Muscle of arm (tissue), 12 donors: ENCODE data around the gene KCNIP4. TPM values are rescaled to one million over a fixed set of nuclear protein-coding genes. Genes with fewer than 3 reads are reported as not detected.

Experiments
- DNase-seq: peaks from one replicate; pipeline ENCODE4 v3.0.0-alpha.2; 2013
- polyA plus RNA-seq, 12 donors: library from polyadenylated mRNA; unstranded; fragments of 120-200 nt; gene quantifications; one replicate each; pipeline ENCODE4 v1.2.1, GENCODE V29; 2013; ENCODE audit not compliant: insufficient read length in 12 of 12

The KCNIP4 gene
- polyA plus RNA-seq, 12 donors = 1.3 to 3.3 (median 2.2) TPM; not detected in 2

DNA sequence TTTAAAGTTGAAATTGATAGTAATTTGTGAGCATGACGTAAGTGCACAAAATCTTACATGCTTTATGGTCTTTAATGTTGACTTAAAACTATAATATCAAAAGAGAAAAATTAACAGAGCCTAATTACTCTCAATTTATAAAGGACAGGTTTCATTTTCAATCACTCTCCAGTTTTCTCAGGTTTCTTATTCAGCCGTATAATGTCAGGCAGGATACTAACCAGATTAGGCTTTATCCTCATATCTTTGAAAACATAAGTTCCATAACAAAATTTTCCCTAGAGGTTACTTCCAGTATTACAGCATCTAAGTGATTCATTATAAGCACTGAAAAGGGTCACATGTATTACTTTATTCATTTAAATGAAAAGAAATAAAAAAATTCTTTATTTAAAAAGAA, 756.2 kb downstream of the KCNIP4 start:
- DNase-seq = no peak

DNA sequence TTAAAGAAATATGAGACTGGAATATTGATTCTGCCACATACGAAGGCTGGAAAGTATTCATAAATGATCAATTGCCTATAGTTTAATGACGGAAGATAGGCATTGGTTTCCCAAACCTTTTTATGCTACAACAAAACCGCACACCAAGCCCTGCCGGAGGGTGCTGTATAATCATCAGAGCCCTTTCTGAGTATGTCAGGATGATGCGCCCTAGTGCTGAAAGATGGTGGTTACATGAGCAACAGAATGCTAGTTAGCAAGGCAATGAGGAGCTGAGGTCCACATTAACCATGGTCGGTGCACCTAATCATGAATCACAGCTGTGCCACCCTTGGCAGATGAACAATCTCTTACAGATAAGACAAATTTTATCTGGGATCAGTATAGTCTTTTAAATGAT, 757.3 kb downstream of the KCNIP4 start:
- no peak for DNase-seq

DNA sequence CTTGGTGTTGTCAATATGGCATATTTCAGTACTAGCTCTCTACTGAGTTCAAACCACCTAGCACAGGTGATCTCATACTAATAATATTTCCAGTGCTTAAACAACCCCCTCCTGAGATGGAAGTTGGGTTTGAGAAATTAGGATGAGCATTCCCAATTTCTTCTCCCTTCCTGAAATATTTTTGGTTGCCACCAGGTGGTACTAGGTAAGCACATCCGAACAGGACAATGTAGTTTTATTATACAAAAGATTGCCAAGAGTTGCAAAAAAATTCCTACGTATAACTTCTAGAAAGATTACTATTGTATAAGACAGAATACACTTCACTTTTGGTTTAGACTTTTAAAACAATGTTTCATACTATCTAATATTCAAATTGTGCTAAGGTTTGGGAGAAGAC, 763.8 kb downstream of the KCNIP4 start:
- DNase-seq = no peak

DNA sequence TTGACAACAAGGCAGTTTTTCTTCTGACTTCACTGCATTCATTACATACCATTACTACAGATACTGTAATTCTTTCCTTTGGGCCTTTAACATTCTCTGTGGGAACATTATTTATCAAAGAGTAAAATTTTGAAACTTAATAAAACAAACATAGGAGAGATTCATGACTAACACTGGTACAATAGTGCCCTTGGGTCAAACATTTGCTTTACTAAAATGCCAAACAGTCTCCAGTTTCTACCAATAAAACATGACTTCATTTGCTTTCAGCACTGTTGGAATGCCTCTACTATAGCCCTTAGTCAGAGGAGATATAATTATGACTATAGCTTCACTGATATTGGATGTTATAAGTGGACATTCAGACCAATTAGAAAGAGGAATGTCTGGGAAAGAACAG, 766.9 kb downstream of the KCNIP4 start:
- no peak for DNase-seq

DNA sequence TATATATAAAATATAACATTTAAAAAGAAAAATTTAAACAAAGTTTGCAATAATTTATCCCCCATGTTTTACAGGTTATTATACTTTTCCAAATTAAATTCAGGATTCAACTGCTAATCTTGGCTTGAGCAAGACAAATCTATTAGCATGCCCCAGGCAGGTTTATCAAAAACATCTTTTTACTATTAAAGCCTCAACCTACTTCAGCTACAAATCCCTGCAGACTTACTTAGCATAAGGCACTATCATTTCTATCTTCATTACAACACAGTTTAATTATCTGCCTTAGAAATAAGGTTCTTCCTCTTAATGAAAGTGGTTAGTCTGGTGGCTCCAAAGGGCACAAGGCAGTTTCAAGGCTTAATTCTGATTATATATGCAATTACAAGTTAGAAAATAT, 770.7 kb downstream of the KCNIP4 start:
- no peak for DNase-seq

DNA sequence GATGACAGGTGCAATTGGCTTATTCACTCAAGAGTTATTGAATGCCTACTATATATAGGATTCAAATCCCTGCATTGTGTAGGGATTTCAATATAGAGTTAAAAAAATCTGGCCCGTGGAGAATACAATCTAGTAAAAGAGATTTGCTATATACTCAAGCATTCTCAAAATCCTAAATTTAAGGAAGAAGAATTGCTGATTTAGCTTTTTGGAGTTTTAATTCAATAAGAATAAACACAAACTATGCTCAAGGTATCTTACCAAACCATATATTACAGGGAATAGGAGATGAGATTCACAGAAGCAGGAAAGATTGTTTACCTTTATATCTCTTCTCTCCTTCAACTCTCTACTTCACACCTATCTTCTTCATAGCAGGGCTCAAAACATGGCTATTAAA, 771.5 kb downstream of the KCNIP4 start:
- DNase-seq = no peak

DNA sequence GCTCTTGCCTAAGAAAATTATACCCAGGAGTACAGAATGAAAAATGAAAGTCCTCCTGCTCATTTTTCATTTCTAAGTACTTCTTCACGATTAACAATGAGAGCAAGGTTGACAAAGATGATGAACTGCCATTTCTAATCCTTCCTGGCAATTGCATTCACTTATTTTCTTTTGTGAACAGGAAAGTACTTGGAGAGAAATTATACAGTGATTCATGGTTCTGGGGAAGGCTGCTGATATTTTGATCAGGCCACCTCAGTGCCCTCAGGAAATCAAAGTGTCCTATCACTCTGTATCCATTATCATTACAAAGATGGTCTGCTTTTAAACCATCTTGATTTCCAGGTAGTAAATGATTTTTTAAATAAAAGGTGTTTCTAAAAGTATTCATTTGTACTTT, 780.9 kb downstream of the KCNIP4 start:
- no peak for DNase-seq

DNA sequence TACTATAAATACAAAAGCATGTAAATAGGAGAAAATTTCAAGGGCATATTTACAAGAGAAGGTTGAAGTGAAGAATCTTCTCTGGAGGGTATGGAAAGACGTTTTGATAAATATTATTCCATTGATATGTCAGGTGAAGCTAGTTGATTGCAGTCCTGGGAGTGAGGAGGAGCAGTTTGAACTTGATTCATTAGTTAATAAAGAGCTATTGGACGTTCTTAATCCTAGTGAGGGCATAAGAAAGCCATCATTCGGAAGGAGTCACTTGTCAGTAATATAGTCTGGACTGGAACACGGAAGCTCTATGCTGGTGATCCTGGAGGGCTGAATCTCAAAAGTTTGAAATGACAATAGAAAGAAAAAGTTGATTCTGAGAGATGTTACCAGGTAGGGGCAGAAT, 793.2 kb downstream of the KCNIP4 start:
- DNase-seq = no peak

DNA sequence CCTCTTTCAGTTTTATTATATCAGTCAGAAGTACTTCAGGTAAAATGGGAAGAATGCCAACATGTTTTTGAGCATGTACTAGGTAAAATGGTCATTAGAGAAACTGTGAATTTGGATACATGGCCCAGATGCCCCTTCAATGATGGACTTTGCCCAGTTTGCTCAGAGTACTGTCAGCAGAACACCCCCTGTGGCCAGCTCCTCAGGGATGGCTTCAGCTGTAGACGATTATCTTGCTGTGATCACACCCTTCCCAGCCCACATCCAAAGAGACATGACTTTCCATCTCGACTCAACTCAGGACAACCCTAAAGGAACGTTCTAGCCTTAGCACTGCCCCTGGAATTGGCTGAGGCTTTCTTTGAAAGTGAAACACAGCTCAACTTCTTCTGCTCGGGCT, 809.2 kb downstream of the KCNIP4 start:
- no peak for DNase-seq

DNA sequence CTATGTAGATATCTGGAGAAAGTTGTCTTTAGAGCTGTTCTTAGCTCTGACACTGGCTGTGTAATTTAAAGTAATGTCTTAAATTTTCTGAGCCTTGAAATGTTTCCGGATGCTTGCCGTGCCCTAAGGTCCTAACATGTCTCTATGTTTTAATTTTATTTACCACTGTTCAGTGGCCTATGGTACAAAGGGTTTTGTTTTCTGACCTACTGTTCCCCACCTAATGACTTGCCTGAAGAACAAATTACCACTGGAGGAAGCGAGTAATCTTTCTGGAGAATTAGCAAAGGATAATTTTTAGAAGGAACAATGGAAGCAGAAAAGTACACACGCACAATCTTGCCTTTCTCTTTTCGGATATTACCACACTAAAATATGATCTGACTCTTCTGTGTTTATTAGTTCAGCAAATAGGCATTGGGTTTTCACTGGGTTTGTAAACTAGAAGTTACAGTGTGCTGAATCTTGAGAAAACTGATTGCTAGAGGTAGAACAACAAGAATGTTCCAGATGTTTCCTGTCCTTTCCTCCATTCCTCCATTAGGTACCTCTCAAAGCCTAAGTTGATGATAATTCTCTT, 812.4 kb downstream of the KCNIP4 start:
- DNase-seq = no peak

DNA sequence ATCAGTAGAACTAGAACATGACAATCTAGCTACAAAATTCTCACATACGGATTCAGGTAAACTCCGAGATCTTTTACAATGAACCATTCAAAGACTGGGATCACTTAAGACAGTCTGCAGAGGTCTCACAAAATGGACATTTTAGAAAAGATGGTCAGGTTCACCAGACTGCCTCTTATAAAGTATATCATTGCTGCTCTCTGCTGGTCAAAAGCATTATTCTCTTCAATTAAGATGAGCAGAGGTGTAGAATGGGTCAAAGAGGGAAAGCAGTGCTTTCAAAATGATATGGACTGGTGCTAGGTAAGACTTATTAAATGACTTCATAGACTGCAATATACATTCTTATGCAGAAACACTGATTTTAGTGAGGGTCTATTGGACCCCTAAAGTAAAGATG, 813.6 kb downstream of the KCNIP4 start:
- DNase-seq = peak; percentile 11

DNA sequence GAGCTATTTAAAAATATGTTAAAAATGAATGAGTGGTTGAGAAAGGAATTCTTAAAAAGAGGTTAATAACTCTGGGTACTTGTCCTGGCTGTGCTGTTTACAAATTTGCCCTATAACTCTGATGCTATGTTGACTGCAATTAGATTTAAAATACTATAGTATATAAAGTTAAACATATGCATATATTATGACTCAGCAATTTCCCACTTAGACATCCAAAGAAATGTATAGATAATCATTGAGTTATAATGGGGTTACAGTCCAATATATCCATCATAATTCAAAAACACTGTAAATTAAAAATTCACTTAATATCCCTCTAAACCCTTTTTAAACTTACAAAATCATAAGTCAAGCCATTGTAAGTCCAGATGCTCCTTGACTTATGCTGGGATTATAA, 818.0 kb downstream of the KCNIP4 start:
- no peak for DNase-seq

DNA sequence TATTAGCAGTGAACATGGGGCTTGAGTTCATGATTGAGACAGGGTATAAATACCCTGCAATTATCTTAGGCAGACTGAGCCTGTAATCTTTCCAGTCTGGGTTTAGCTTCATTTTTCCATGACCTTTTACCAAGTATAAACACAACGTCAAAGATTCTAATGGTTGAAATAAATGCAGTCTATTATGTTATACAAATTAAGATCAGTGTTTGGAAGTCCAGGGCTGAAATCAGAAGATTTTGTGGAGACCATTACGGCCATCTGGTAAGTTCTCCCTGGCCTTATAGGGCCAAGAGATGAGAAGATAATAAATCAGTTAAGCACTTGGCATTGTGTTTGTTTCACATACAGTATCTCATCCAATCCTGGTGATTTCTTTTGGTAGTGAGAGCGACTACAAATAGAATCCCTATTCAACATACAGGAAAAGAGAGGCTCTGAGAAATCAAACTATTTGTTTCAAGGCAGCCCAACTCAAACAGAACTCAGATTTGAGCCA, 822.5 kb downstream of the KCNIP4 start:
- no peak for DNase-seq

DNA sequence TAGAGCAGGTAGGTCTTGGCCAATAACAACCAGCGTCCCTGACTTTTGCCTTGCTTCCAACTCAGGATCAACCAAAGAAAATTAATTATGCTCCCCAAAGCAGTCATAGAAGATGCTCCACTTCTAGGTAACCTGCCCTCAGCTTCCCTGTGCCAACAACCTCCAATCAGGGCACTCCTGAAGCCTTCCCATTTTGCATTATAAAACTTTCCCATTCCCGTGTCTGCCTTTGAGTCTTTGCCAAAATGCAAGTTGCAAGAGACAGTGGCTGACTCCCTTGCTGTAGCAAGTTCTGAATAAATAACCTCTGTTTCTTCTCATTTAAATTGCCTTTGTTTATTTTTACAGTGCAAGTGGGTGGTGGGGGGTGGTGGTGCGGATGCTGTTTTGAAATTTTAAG, 830.3 kb downstream of the KCNIP4 start:
- no peak for DNase-seq

DNA sequence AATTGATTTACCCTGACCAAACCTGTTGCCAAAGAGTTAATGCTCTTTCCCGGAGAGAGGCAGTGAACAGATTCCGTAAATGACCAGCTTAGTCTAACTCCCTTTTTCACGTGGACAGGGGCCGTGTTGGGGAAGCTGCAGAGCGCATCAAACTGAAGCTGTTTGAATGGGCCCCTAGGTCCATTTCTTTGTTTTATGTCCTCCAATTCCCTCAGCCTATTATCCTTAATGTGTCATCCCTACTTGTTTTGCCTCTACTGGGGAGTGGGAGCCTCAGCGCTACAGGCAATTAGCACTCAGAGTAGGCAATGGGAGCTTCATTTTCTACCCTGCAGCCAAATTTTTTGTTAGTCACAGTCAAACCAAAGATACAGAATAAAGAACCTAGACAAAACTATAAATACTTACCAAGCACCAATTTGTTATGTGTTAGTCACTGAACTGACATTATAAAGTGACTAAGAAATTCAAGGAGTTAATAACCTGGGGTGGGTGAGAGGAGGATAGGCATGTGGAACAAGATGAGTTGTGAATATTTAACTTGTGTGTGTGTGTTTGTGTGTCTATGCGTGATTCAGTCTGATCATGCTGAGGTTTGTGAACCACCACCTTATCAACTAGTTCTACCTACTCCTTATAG, 830.9 kb downstream of the KCNIP4 start:
- no peak for DNase-seq

DNA sequence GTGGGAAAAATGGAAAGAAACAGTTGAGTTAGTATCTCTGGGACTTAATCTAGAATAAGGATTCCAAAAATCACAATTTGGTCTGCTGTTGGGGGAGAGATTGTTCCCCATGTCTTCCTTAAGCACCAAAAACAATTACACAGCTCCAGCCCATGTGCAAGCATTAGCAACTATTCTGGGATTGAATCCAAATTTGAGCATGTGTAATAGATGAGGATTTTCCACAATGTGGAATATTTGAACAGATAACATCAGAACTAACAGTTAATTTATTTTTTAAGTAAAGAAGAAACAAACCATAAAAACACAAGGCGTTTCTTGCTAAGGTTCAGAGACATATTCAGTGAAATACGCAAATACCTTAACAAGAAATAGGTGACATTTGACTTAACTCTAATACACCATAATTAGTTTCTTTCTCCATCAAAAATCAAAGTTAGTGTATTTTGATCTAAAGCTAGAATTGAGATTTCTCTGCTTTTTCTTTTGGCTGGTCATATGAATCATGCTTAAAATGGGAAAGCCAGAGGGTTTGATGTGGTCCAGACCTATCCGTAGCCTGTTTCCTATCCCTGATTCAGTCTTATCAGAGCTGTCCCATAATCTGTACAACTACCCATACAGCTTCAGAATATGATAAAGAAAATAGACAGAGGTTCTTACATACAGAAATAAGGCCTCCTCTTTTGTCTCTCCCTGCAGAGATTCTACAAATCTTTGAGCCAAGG, 834.9 kb downstream of the KCNIP4 start:
- peak; percentile 25 for DNase-seq

DNA sequence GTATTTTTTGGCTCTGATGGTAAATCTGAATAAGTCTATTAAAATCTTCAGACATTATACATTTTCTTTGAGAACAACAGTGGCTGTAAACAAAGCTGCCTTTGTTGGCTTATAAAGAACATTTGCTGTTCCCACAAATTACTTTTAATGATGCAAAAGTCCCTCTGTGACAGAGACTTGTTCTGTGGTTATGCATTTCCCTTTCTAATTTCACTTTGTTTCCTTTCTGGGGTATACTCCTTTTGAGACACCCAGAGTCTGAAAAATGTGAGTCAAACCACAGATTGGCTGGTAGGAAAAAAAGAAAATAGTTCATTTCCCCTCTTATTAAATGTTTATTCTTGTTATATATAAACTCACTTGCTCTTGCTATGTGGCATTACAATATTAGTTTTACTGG, 845.9 kb downstream of the KCNIP4 start:
- DNase-seq = no peak

DNA sequence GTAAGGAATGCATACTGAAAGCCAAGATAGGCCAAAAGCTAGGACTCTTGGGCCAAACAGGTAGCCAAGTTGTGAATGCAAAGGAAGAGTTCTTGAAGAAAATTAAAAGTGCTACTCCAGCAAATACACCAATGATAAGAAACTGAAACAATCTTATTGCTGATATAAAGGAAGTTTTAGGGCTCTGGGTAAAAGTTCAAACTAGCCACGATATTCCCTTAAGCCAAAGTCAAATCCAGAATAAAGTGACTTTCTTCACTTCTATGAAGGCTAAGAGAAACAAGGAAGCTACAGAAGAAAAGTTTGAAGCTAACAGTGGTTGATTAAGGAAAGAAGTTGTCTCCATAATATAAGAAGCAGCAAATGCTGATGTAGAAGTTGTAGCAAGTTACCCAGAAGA, 850.7 kb downstream of the KCNIP4 start:
- DNase-seq = no peak

DNA sequence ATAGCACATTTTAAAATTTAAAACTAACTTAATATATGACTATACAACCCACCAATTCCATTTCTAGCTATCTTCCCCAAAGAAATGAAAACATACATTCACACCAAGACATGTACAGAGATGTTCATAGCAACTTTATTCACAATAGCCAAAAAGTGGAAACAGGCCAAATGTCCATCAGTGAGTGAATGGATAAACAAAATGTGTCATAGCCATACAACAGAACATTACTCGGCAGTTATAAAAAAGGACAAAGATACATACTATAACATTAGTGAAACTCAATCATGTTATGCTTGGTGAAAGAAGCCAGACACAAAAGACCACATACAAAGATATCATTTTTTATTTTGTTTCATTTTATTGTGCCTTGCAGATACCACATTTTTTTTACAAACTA, 851.5 kb downstream of the KCNIP4 start:
- no peak for DNase-seq

DNA sequence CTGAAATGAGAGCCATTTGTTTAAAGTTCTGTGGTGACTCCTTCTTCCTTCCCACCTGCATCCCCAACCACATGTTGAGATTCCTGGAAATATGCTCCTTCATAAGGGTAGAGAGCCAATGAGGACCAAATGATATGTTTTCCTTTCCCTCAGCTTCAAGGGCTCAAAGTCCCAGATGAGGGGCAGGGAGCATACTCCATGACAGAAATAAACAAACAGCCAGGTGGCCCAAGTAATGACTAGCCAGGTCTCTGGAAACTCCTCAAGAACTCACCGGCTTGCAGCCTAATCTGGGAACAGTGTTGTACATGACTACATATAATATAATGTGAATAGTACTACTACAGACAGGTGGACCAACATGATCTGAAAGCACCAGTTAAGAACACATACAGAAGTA, 856.0 kb downstream of the KCNIP4 start:
- DNase-seq = no peak

DNA sequence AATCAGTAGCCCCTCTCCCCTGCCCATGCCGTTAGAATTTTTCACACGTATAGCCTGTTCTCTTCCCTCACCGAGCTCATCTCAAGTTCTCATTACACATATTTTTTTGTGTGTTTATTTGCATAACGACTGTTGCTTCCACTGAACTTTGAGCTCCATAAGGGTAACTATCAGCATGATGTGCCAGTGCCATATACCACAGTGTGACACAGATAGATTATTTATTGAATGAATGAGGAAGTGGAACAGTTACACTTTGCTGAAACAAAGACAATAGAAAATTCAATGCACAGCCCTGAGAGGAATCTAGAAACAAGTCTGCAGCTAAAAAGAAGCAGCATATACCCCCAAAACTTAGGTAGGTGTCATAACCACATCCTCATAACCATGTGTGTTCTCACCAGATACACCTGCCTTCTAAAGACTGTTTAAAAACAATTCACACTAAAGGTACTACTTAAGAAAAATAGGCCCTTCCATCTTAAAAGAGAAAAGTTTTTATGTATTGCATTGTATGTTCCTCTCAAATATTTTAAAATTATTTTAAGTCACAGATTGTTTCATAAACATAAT, 858.4 kb downstream of the KCNIP4 start:
- DNase-seq = no peak

DNA sequence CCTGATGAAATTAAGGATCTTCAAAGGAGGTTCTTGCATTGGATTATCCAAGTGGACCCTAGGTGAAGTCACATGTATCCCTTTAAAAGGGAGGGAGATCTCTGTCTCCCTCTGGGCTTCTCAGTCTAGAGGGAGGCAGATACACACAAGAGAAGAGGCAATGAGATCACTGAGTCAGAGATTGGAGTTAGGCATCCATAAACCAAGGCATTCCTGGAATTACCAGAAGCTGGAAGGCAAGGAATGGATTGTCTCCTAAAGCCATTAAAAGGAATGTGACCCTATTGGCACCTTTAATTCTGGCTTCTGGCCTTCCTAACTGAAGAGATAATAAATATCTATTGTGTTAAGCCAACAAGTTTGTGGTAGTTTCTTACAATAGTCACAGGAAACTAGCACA, 865.2 kb downstream of the KCNIP4 start:
- no peak for DNase-seq

DNA sequence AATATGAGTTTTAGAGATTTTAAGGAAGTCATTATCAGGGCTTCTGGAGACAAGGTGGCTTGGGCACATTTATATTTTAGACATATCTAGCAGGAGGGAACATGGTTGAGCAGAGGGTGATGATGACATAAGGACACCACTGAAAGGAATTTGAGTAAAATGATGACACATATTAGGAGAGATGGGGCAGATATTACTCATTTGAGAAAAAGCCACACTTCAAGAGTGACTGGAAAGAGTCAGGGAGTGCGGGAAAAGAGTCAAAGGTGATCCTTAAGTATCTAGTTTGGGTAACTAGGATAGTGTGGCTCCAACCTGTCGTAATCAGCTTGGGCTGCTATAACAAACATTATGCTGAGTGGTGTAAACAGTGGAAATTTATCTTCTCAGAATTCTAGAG, 870.6 kb downstream of the KCNIP4 start:
- DNase-seq = no peak
